Activated CD8-positive, alpha-beta memory T cell treated with anti-CD3 and anti-CD28 coated beads for 4 hours (primary cell): ENCODE measurements around the gene SELENOP.
"Not testable (repeated sequence)": the region's sequence is repeated elsewhere in the genome, so short reads cannot be mapped to it uniquely, and the experiment has no call there.

Experiments
- DNase-seq, 2 donors: peaks; one replicate each; pipeline ENCODE4 v3.0.0-alpha.2; 2020; ENCODE audit warnings: low read depth in 2 of 2

Gene SELENOP

GRCh38 chr5:42826757-42827515 lies 15.2 kb upstream of the SELENOP start:
- no peak for DNase-seq

GRCh38 chr5:42825422-42826148 lies 13.9 kb upstream of the SELENOP start:
- no peak for DNase-seq

DNA sequence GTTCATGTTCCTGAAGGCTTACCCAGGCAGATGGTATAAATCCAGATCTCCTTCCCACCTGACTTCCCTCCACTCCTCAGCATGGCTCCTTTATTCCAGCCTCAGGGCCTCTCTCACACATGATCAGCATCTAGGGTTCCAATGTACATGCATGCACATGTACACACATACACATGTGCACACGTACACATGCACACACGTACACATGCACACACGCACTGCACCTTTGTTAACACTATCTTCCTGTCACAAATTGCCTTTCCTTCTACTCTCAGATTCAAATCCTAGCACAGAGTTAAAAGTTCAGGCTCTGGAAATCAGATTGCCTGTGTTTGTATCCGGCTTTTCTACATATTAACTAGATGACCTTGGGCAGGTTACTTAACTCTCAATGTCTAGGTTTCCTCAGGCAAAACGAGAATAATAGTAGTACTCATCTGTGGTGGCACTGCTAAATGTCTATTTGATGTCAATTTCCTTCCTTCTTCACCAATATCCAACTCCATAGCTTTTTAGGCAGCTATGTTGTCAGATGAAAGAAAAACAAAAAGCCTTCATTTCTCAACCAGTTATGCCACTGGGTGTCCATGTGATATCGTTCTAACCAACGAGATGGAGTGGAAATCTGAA lies 12.8 kb upstream of the SELENOP start:
- no peak for DNase-seq

GRCh38 chr5:42822548-42822947 lies 10.9 kb upstream of the SELENOP start:
- DNase-seq = no peak

- DNase-seq = no peak
Measured at GRCh38 chr5:42819745-42820144, 8.1 kb upstream of the SELENOP start.

GRCh38 chr5:42816546-42816945 lies 4.9 kb upstream of the SELENOP start:
- not testable (repeated sequence) for DNase-seq

DNA sequence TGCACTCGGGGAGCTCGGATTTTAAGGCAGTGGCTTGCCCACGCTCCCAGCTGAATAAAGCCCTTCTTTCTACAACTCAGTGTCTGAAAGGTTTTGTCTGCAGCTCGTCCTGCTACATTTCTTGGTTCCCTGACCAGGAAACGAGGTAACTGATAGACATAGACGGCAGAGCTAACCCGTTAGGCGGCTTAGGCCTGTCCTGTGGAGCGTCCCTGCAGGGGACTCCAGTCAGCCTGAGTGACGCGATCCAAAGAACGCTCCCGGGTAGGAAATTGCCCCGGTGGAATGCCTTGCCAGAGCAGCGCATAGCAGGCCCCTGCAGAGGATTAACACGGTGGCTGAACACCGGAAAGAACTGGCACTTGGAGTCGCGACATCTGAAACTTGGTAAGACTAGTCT lies 1.8 kb upstream of the SELENOP start:
- DNase-seq = no peak

DNA sequence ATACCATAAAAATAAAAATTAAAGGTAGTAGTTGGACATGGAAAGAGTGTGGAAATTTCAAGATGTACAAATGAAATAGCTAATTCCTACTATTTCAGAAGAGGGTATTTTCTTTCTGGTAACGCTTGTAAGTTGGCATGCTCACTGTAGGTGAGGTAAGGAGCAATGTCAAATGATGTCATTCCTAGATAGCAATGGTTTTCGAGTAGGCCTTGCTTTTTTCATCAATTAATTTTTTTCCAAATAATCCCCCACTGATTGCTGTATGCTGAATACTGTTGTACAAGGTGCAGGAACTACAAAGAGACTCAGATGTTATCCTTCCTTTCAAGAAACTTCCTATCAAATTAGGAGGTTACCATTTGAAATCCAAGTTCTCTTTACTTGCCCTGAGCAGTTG lies 928 bp upstream of the SELENOP start:
- DNase-seq = no peak

DNA sequence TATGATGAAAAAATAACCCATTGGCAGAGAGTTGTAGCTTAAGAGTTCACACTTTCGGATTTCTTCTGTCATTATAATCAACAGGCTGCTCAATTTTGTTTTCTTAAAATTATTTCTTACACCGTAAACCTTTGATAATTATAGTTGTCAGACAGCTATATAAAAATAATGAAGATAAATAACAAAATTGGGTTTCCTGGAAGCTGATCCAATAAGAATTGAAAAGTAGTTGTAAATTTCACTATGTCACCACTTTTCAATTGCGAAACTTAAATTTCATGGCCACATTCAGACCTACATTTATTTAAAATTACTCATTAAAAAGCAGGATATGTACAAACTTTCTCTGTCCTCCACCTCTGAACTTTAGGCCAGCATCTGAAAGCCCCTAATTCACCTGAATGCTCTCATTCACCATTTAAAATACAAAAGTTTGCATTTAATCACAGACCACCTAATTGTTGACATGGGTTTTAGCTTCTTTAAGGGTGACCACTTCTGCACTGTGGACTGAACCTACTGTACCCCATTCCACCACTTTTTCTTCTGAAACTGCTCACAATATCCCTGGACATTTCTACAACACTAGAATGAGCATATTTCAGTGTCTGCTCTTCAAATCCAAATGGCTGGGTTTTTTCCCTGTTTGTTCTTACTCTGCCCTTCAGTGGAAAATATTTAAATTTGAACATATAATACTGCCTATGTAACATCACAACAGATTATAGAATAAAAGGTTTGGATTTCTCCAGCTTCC lies 680 bp downstream of the SELENOP start:
- no peak for DNase-seq

GRCh38 chr5:42808888-42809611 lies 2.6 kb downstream of the SELENOP start:
- DNase-seq = no peak

DNA sequence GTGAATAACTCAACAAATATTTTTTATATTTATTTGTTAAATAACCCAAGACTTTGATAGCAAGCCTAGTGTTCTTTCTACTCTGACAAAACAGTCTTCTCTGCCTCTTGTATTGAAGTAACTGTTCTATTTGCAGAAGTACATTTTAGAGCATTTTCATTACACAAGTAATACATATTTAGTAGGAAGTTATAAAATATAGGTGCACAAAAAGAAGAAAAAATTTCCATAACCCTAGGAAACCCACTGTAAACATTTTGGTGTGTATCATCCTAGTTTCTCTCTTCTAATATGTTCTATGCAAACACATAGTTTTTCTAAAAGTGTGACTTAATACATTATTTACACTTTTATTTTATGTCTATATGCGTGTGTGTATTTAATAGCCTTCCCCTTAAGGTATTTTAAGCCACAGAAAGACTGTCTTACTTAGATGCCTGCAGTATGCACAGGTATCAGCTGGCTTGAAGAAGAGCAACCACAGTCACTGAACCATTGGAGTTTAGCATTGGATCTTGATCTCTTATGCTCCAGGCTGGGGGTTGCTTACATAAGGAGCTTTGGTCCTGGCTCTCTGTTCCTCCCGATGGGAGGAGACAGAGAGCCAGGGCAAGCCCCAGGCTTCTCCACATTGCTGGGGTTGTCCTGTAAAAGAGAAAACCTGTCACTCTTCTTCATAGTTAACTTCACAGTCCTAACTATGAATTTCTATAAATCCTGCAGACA lies 3.8 kb downstream of the SELENOP start:
- no peak for DNase-seq

DNA sequence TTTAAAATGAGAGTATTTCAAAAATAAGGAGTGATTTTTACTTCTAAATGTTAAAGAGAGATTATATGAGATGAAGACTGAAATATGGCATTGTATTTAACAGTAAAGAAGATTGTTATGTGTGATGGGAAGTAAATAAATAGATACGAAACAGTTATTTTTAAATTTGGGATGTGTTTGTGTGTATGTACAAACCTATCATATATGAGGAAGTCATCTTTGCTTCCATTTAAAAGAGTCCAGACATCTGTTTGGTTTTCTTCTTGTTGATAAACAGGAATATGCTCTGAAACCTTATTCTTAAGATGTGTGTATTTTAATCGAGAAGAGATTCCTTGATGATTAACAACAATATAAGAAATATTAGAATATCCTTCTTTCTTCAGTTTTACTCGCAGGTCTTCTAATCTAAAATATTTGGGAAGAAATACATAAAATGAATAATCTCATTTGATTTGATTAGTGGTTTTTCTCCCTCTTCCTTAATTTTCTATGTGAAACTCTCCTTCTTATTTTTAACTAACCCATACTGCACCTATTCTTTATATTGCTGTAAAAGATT lies 4.9 kb downstream of the SELENOP start:
- DNase-seq = no peak

DNA sequence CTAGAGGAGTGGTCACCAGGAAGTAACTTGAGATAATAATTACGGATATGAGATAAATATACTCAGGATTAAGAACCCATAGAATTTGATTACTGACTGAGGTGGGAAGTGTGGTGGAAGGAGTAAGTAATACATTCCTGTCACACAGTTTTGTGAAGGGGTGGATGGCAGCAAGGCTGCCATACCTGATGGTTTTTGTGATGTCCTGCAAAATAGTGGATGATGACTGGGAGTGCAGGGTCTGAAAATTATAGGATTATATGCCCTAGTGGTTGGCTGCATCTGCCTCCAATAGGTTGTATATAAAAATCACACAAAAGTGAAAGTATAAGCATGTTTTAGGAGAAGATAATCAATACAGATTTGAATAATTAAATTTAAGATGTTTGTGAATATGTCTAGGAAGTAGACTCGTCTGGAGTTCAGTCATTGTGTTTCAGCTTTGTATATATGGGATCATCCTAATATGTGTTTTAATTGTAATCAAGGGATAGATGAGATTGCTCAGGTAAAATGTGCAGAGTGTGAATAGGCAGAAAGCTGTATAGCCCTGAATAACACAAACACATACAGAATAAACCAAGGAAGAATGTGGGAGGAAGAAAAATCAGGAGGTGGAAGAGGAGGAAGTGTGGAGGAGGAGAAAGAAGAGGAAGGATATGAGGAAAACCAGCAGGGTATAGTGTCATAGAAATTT lies 5.5 kb downstream of the SELENOP start:
- no peak for DNase-seq

GRCh38 chr5:42804717-42805339 lies 6.9 kb downstream of the SELENOP start:
- DNase-seq = no peak

DNA sequence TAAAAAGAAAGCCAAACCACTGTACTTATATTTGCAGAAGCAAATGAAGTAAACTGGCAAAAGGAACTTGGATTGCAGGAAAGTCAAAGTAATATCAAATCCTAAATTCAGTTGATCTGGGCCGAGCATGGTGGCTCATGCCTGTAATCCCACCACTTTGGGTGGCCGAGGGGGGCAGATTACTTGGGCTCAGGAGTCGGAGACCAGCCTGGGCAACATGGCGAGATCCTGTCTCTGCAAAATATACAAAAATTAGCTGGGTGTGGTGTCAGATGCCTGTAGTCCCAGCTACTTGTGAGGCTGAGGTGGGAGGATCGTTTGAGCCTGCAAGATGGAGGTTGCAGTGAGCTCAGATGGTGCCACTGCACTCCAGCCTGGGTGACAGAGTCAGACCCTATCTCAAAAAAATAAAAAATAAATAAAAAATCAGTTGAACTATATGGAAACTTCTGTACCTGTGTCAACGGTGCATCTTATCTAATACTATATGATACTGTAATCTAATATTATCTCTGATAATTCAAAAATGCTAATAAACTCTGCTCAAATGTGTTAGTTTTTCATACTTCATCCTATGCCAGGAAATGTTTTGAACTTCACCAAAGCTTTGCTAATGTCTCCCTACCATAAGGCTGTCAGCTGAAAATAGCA lies 10.1 kb downstream of the SELENOP start:
- no peak for DNase-seq

GRCh38 chr5:42800748-42801330 lies 10.9 kb downstream of the SELENOP start:
- DNase-seq = no peak

DNA sequence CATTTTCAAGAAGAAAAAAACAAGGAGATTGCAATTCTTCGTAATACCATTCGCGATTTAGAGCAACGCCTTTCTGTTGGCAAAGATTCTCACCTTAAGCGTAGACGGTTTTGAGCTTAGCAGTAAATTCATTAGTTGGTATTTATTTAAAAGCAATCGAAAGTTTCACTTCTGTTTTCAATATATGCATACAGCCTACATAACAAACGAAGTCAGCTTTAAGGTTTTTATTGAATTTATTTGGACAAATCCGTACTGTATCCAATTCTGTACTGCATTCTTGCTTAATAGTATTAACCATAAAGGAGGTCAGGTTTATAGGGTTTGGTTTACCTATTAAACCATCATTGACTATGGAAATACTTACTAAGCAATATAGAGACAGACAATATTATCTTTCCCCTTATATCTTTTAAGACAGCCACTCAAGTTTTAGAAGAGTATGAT lies 12.0 kb downstream of the SELENOP start:
- no peak for DNase-seq

GRCh38 chr5:42799241-42799608 lies 12.5 kb downstream of the SELENOP start:
- no peak for DNase-seq
